Motor neuron (in vitro differentiated cells): ENCODE results near the gene IRF9. TPM values are rescaled to one million over a fixed set of nuclear protein-coding genes. Genes with fewer than 3 reads are reported as not detected.
A peak's percentile ranks its signal among the peaks of the same experiment; 100 is the strongest.

Experiments used
- ATAC-seq, 8 experiments: fragments of 200-7000 bp; cut with Tn5 transposase; replicated peaks in 6 of 8; 2 replicates each; pipeline ENCODE4 v1.8.0; 2021; ENCODE audit warnings: mild to moderate bottlenecking in 8 of 8, moderate library complexity in 8 of 8
- H3K27ac ChIP-seq, 2 donors: fragments of 250-450 bp; sonication (Bioruptor Pico); 2 replicates each; pipeline ENCODE4 v1.9.0; 2021; ENCODE audit warnings: antibody characterized with exemption in 2 of 2, mild to moderate bottlenecking in 2 of 2, moderate library complexity in 1 of 2
- H3K4me1 ChIP-seq, 2 donors: fragments of 250-450 bp; sonication (Bioruptor Pico); replicated peaks in 1 of 2; 2 replicates each; pipeline ENCODE4 v1.6.1; 2021; ENCODE audit warnings: antibody characterized with exemption in 2 of 2, mild to moderate bottlenecking in 2 of 2, moderate library complexity in 1 of 2
- H3K4me3 ChIP-seq, 5 donors: fragments of 250-450 bp; sonication (Bioruptor Pico); 2 replicates each; pipeline ENCODE4 v1.9.0; 2021; ENCODE audit warnings: antibody characterized with exemption in 5 of 5, mild to moderate bottlenecking in 5 of 5, moderate library complexity in 4 of 5
- WGBS, 10 experiments: fragments of 450-650 bp; shearing (Covaris generic); methylation state at CpG; one replicate each; pipeline ENCODE4 v1.0.0; 2022; 5-methylcytosine and 5-hydroxymethylcytosine counted together
- in situ Hi-C, 9 experiments: fragments of 400-800 bp; cut with MboI; loops; one replicate each; pipeline ENCODE4 v1.15.0; 2021; ENCODE audit warnings: low sequenced_read_pairs in 9 of 9, low pct_unique_long_range_greater_than_20kb in 2 of 9; ENCODE audit not compliant: unreplicated experiment in 9 of 9
- total RNA-seq, 8 experiments: library from RNA; unstranded; fragments of 300-600 nt; gene quantifications; 2 replicates each; pipeline versions ENCODE4 v1.2.3 to v1.2.4, GENCODE V29; 2022

IRF9 gene
- total RNA-seq, 8 experiments from 2014 or later, result 6.6 to 151 (median 34.7) TPM

- Histone ChIP-seq H3K4me1 (peaks cover 21 to 24% of the 10 kb centered on the region in 2 donors), H3K27ac (peak within 1 kb of the TSS; percentile 82 to 92), H3K4me3 (peak within 1 kb of the TSS; percentile 54 to 85 (median 69))
- in situ Hi-C loops, result no loop called here
- 0 to 7% (median 0%) methylated on average over 1 to 14 of the region's 40 CpGs; no CpG with 5 or more reads in 2 of the 10 experiments for WGBS, 10 experiments
- ATAC-seq, result peak; percentile 63 to 81 (median 74)
Observed at GRCh38 chr14:24215495-24216344, 54.7 kb downstream of the IRF9 start, which contains the start of gene MDP1. Gene MDP1, minus strand, starts transcription at chr14:24216066. Its CDS starts 111 bp downstream, at chr14:24215955.

Other genes starting within 250 kb of the IRF9 start
- 10 to 100 TPM in 4 of 8 experiments, 1 to 10 TPM in 4; 3.3 to 91.0 (median 12.7) TPM for gene DHRS4, start 207.5 kb upstream of the IRF9 start, total RNA-seq
- 10 to 100 TPM in 3 of 8 experiments, 1 to 10 TPM in 5; 2.2 to 38.3 (median 7.0) TPM for gene DHRS4L2, start 172.3 kb upstream of the IRF9 start, total RNA-seq
- 10 to 100 TPM in 6 of 8 experiments, 1 to 10 TPM in 2; 3.7 to 44.7 (median 25.6) TPM for gene CARMIL3, start 109.3 kb upstream of the IRF9 start, total RNA-seq
- gene CPNE6, start 89.7 kb upstream of the IRF9 start, total RNA-seq, result 1 to 10 TPM in 4 of 8 experiments, under 1 TPM in 4; 0.54 to 3.3 (median 1.2) TPM
- gene PCK2, start 67.0 kb upstream of the IRF9 start, total RNA-seq, result 10 to 100 TPM in 7 of 8 experiments, 1 to 10 TPM in 1; 7.6 to 66.5 (median 33.2) TPM
- 10 to 100 TPM; 43.1 to 80.7 (median 52.6) TPM for gene DCAF11, start 46.5 kb upstream of the IRF9 start, total RNA-seq
- gene NRL, start 46.3 kb upstream of the IRF9 start, total RNA-seq, result 1 to 10 TPM; 1.1 to 2.6 (median 2.1) TPM
- gene FITM1, start 30.6 kb upstream of the IRF9 start, total RNA-seq, result 1 to 10 TPM in 2 of 8 experiments, under 1 TPM in 5, not detected in 1; 0.27 to 2.2 (median 0.83) TPM
- gene PSME1, start 25.1 kb upstream of the IRF9 start, total RNA-seq, result 100 to 1,000 TPM in 4 of 8 experiments, 10 to 100 TPM in 4; 40.1 to 318 (median 102) TPM
- gene EMC9, start 19.7 kb upstream of the IRF9 start, total RNA-seq, result 10 to 100 TPM; 16.7 to 41.2 (median 26.0) TPM
- 100 to 1,000 TPM in 5 of 8 experiments, 10 to 100 TPM in 3; 77.2 to 504 (median 129) TPM for gene PSME2, start 14.7 kb upstream of the IRF9 start, total RNA-seq
- gene RNF31, start 13.8 kb upstream of the IRF9 start, total RNA-seq, result 10 to 100 TPM; 35.0 to 79.5 (median 46.3) TPM
- gene REC8, start 10.8 kb downstream of the IRF9 start, total RNA-seq, result 10 to 100 TPM in 6 of 8 experiments, 1 to 10 TPM in 2; 2.6 to 41.2 (median 23.5) TPM
- 10 to 100 TPM; 17.4 to 90.0 (median 39.8) TPM for gene IPO4, start 27.6 kb downstream of the IRF9 start, total RNA-seq
- gene TM9SF1, start 34.2 kb downstream of the IRF9 start, total RNA-seq, result 10 to 100 TPM; 17.6 to 53.1 (median 30.8) TPM
- gene TSSK4, start 44.4 kb downstream of the IRF9 start, total RNA-seq, result 10 to 100 TPM in 1 of 8 experiments, 1 to 10 TPM in 7; 1.8 to 10.1 (median 3.4) TPM
- gene CHMP4A, start 52.2 kb downstream of the IRF9 start, total RNA-seq, result 10 to 100 TPM; 48.4 to 76.0 (median 55.8) TPM
- 10 to 100 TPM; 12.1 to 38.8 (median 27.0) TPM for gene MDP1, start 54.8 kb downstream of the IRF9 start, total RNA-seq
- gene NEDD8, start 71.1 kb downstream of the IRF9 start, total RNA-seq, result 100 to 1,000 TPM; 180 to 362 (median 267) TPM
- 10 to 100 TPM; 46.7 to 87.8 (median 69.0) TPM for gene GMPR2, start 71.7 kb downstream of the IRF9 start, total RNA-seq
- 10 to 100 TPM; 33.4 to 54.3 (median 44.4) TPM for gene TINF2, start 81.4 kb downstream of the IRF9 start, total RNA-seq
- gene TGM1, start 101.9 kb downstream of the IRF9 start, total RNA-seq, result 1 to 10 TPM in 7 of 8 experiments, under 1 TPM in 1; 0.92 to 4.7 (median 2.1) TPM
- 10 to 100 TPM; 13.3 to 28.0 (median 19.6) TPM for gene RABGGTA, start 110.3 kb downstream of the IRF9 start, total RNA-seq
- 10 to 100 TPM; 11.4 to 26.5 (median 16.4) TPM for gene DHRS1, start 138.5 kb downstream of the IRF9 start, total RNA-seq
- 10 to 100 TPM; 13.5 to 32.8 (median 16.6) TPM for gene NOP9, start 138.6 kb downstream of the IRF9 start, total RNA-seq
- gene CIDEB, start 146.7 kb downstream of the IRF9 start, total RNA-seq, result 1 to 10 TPM in 1 of 8 experiments, under 1 TPM in 2, not detected in 5; 0.32 to 1.6 (median 0.40) TPM
- 10 to 100 TPM in 1 of 8 experiments, 1 to 10 TPM in 7; 1.3 to 14.6 (median 2.3) TPM for gene LTB4R2, start 148.9 kb downstream of the IRF9 start, total RNA-seq
- 10 to 100 TPM in 1 of 8 experiments, 1 to 10 TPM in 6, under 1 TPM in 1; 0.92 to 13.6 (median 2.1) TPM for gene LTB4R, start 150.2 kb downstream of the IRF9 start, total RNA-seq
- 1 to 10 TPM in 4 of 8 experiments, under 1 TPM in 4; 0.43 to 3.7 (median 1.2) TPM for gene ADCY4, start 173.8 kb downstream of the IRF9 start, total RNA-seq
- 1 to 10 TPM in 3 of 8 experiments, under 1 TPM in 2, not detected in 3; 0.29 to 7.9 (median 1.3) TPM for gene RIPK3, start 178.7 kb downstream of the IRF9 start, total RNA-seq
- gene NFATC4, start 206.9 kb downstream of the IRF9 start, total RNA-seq, result 100 to 1,000 TPM in 3 of 8 experiments, 10 to 100 TPM in 2, 1 to 10 TPM in 3; 5.1 to 345 (median 13.4) TPM
- gene NYNRIN, start 237.7 kb downstream of the IRF9 start, total RNA-seq, result 10 to 100 TPM in 3 of 8 experiments, 1 to 10 TPM in 5; 2.1 to 78.7 (median 6.3) TPM